HG03108 (cell line): ENCODE results near the gene FEZ2.

Experiments used
- ATAC-seq: cut with Tn5 transposase; IDR thresholded peaks from one replicate; pipeline ENCODE4 v1.9.1; 2021; ENCODE audit warnings: moderate library complexity; ENCODE audit not compliant: unreplicated experiment

The FEZ2 gene

GRCh38 chr2:36587556-36587955, 10.4 kb downstream of the FEZ2 start:
- no peak for ATAC-seq

DNA sequence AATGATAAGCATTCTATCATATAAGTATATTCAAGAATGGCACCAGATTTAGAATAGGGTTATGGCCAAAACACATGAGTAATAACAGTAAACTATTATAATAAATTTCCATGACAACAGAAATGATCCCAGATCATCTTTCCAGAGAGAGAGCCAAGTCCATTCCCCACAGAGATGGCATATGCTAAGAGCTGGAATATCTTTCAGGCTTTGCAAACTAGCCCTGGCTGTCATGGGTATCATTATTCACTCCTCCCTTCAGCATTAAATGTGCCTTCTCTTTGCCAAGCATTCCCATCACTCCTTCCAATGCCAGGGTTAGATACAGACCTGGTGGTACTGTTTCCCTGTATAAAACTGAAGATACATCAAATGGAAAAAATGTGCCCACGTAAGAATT, 10.9 kb downstream of the FEZ2 start:
- no peak for ATAC-seq

- no peak for ATAC-seq
Observed at GRCh38 chr2:36586672-36587071, 11.3 kb downstream of the FEZ2 start.

GRCh38 chr2:36584148-36584794, 13.7 kb downstream of the FEZ2 start:
- no peak for ATAC-seq

DNA sequence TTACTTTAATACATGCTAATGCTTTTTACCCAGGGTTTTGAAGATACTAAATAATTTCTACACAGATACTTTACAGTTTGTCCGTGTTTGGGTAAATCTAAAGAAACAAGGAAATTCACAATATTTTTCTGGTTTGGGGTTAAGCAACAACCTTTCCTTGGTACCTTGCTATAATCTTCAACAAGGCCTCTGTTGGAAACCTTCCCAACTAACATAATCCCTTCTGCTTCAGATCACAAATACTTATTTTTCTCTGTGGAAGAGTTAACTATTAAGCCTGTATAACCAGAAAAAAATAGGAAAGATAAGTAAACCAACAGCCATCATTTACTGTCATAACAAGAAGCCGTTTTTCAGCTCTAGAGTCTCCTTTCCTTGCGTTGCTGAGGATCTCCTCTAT, 15.0 kb downstream of the FEZ2 start:
- ATAC-seq = no peak

DNA sequence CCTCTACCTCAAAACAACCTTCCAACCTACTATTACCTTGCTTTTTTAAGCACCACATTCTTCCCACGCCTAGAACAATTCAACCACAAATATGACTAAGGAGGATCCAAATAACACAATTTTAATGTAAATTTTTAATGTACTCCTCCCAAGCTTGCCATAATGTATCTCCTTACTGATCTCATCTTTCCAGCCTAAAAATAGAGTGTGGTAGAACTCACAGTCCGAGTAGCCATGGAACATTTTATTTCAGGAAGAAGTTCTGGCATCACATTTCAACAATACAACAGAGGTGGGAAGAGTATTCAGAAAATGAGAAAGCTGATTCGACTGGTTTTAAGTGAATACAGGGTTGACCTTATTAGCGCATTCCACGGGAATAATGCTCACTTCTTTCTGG, 15.4 kb downstream of the FEZ2 start:
- ATAC-seq = no peak

- no peak for ATAC-seq
Observed at GRCh38 chr2:36579297-36579664, 18.7 kb downstream of the FEZ2 start.

GRCh38 chr2:36578343-36579296, 19.3 kb downstream of the FEZ2 start:
- ATAC-seq = no peak

- ATAC-seq = no peak
Observed at GRCh38 chr2:36577884-36578283, 20.1 kb downstream of the FEZ2 start.

DNA sequence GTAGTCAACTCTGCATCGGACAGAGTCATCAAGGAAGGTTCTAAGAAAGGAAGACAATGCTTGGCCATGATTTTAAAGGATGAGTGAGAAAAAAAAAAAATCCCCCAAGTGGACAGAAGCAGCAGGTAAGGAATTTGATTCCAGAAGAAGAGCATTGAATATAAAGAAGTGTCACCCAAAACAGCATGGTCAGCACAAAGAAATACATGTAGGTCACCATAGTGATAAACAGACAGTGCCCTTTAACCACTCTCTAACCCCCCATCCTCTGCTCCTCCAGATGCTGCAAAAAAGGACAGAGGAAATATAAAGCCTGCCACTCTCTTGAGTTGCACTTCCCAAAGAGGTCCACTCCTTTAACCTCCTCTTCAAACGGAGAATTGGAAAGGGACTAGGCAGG, 23.4 kb downstream of the FEZ2 start:
- ATAC-seq = no peak

DNA sequence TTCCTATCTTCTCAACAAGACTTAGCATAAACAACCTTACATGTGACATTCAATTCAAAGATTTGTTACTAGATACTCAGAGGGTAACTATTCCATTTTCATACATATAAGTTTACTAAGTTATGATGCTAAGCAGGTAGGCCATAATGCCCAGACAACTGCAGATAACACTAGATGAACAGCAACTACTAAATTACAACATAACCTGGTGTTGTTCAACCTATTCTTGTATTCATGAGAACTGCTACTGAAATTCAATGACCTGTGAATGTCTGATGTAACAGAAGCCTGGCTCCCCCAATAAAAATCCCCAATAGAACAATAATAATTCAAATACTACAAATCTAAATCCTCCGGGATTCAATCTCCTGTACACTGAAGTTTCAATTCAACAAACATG, 24.8 kb downstream of the FEZ2 start:
- ATAC-seq = no peak

GRCh38 chr2:36572719-36573059, 25.3 kb downstream of the FEZ2 start:
- no peak for ATAC-seq

DNA sequence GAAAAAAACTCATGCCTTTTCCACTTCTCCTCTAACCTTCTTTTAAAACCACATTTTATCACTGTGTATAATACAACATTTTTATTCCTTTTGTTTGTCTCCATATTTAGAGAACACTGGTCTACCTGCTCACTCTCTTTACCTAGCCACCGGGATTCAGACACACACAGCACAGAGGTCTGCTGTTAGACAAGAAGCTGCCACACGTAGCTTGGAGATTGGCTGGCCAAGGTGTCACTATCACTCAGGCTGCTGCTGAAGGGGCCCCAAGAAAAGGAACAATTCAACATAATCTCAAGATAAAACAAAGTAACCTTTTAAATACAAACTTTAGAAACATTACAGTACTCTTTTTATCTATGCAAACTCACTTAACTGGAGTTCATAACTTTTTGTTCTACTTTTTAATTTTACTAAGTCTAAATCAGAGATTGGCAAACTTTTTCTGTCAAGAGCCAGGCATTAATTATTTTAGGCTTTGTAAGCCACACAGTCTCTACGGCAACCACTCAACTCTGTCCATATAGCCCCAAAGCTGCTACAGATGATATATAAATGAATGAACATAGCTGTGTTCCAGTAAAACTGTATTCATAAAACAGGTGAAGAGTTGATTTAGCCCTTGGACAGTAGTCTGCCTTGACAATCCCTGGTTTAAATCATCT, 25.8 kb downstream of the FEZ2 start:
- ATAC-seq = no peak

- no peak for ATAC-seq
Observed at GRCh38 chr2:36570416-36570815, 27.6 kb downstream of the FEZ2 start.

- ATAC-seq = no peak
Observed at GRCh38 chr2:36569267-36569856, 28.6 kb downstream of the FEZ2 start.

DNA sequence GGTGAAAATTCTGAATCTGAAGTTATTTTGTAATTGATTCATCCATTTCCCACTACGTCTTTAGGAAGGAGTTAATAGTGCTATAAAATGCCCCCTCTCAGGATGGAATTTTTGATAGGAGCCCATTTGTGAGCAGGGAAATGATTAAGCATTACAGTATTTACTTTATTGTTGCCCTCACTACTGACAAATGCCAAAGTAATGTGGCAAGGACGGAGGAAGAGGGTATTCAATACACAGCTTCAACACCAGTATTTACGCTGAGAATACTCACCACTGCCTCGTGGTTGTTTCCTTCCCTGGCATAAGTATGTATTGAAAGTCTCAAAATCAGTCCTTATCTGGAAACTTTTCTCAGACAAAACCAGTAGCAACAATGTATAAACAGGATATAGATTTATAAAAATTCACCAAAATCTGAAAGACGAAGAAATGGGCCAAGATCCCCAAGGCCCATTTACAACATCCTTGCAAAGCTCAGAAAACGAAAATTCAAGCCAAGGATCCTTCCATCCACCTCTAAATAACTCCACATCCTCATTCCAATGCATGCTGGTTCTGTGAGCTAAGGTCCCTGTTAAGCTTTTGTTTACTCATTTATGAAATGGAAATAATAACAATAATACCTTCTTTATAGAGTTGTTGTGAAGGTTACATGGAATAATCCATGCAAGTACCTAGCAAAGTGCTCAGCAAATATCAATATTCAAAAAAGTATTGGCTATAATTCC, 29.3 kb downstream of the FEZ2 start:
- no peak for ATAC-seq

GRCh38 chr2:36567711-36568408, 30.1 kb downstream of the FEZ2 start:
- no peak for ATAC-seq

DNA sequence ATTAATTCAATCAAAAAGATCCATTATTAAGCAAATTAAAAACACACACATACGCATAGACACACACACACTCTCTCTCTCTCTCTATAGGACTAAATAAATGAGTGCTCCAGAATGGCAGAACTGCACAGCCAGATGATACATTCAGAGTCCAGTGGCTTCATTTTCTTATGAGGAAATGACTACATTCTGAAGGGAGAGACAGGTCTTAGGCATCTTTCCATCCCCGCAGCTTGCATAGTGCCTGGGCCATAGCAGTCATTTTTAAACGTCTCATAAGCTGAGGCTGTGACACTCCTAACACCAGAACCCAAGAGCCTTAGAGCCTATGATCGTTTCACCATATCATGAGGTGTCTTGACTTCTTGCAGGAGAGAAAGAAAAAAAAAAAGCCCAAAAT, 31.1 kb downstream of the FEZ2 start:
- no peak for ATAC-seq

DNA sequence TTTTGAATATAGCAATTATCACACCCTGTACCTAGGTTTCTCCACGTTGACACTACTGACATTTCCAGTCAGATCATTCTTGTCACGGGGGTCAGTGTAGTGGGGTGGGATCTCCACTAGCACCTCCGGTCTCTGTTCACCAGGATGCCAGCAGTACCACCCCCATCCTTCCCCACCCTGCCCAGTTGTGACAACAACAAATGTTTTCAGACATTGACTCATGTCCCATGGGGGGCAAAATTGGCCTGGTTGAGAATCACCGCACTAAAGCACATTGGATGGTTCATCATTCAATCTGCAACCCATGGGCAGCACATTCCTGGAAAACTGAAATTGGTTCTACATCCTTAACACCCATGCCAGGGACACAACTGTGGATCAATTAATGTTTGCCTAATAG, 32.3 kb downstream of the FEZ2 start:
- ATAC-seq = no peak

GRCh38 chr2:36564377-36564930, 33.5 kb downstream of the FEZ2 start:
- no peak for ATAC-seq
